ENCODE results near the gene SKAP2.

SKAP2 gene, protein sequence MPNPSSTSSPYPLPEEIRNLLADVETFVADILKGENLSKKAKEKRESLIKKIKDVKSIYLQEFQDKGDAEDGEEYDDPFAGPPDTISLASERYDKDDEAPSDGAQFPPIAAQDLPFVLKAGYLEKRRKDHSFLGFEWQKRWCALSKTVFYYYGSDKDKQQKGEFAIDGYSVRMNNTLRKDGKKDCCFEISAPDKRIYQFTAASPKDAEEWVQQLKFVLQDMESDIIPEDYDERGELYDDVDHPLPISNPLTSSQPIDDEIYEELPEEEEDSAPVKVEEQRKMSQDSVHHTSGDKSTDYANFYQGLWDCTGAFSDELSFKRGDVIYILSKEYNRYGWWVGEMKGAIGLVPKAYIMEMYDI

GRCh38 chr7:26864309-26865093 is at the start of gene SKAP2:
TSS of gene SKAP2 (minus strand) at chr7:26864590. CDS start at chr7:26864429, 161 bp downstream.
- peak; percentile 40 to 73 (median 58) for DNase-seq

DNA sequence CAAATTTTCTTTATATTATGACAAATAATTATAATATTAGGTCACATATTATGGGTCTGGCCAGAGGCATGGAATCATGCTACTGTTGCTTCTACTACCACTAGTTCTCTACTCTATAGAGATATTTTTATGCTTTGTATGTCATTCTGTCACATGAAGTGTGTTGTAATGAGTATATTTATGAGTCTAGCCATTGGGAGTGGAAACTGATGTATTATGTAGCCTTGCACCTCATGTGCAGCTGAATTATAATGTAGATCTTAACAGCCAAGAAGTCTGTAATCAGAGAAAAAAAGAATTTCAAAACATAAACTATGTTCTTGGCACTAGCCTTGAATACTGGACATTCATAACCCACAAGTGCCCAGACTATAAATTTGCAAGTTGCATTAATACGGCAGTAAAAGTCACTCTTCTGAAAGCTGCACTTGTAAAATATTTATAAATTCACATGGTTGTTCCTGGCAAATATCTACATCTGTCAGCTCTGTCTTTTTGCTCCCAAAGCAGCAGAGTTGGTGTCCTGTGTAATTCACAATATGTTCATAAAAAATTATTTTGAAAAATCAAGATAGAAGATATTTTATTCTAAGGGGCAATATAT is 48.6 kb upstream of the SKAP2 start:
- DNase-seq, result no peak

DNA sequence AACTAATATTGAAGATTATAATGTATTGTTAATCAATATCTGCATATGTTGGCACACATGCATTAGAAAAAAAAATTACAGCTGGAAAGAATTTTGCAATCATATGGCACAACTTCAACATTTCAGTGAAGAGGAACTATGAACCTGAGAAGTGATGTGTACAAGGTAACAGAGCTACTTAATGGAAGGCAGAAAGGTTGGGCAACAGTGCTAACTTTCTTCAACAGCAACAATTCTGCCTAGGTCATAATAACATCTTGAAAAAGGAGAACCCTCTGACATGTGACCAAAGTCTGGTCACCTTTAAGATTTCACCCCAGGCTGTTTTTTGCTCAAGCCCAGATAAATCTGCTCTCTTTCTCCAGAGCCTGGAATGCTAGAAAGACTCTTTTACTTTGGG is 47.9 kb upstream of the SKAP2 start:
- no peak for DNase-seq

DNA sequence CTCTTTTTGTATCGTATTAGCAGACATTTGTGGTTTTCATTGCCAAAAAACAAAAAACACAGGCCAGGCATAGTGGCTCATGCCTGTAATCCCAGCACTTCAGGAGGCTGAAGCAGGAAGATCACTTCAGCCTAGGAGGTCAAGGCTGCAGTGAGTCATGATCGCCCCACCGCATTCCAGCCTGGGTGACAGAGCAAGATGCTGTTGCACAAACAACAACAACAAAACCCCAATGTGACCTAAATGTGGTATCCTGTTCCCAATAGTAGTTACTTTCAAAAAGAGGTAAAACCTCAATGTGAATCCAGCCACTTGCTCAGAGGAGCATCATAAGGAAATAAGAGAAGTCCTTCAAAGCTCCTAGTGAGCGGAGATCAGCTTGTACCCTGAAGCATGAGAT is 45.8 kb upstream of the SKAP2 start:
- no peak for DNase-seq

GRCh38 chr7:26900251-26900650 is 35.9 kb upstream of the SKAP2 start:
- no peak for DNase-seq

- DNase-seq, result no peak
These were observed 35.1 kb upstream of the SKAP2 start for GRCh38 chr7:26899519-26899918.

GRCh38 chr7:26898891-26899290 is 34.5 kb upstream of the SKAP2 start:
- no peak for DNase-seq

DNA sequence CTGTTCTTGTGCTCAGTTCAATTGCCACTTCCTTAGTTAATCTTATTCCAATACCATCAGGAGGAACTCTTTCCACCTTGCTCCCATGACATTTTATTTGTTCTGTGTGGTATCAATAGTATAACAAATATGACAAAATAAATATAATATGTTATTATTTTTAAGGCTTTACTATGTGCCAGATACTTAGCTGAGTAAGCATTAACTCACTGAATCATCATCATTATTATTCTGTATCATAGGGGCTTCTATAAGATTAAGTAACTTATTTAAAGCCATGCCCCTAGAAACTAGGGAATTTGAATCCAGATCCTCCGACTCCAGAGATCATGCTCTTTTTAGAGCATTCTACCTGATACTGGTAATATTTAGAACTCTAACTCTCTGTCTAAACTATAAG is 33.5 kb upstream of the SKAP2 start:
- DNase-seq, result no peak

DNA sequence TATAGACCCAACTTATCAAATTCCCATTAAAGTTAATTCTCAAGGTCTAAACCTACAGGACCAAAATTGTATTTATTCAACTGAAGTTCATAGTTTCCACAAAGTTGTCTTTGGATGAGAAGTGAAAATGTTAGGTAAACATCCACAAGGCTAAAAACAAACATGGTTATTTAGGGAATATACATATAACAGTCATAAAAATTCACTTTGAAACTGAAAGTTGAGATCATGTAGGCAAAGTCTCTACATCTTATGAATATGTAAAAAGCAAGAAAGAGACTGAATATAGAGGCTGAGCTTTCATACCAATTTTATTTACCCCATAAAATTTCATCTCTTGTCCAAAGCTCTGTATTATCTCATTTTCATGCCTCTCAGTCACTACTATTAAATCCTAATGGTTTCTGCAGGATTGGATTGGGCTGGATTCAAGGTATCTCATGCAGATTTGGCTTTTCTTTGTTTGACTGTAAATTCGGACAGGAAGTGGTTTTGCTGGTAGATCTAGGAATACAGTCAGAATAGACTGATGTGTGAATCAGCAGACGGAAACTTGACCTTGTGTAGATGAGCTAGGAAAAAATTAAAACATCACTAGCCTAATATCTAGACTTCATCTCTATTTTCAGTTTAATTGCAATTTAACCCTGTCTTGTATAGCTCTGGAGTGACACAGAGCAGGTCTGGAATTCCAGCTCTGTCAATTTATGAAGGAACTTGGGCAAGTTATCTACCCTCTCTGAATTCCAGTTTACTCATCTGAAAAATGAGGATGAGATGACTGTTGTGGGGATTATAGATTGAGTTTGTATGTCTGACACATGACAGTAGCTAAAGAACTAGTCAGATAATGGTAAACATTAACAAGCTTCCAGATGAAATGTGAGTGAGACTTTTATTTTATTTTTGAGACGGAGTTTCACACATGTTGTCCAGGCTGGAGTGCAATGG is 27.3 kb upstream of the SKAP2 start:
- no peak for DNase-seq

GRCh38 chr7:26880852-26881251 is 16.5 kb upstream of the SKAP2 start:
- DNase-seq, result no peak

- no peak for DNase-seq
These were observed 15.3 kb upstream of the SKAP2 start for GRCh38 chr7:26879671-26880070.

- DNase-seq, result no peak
These were observed 4.6 kb upstream of the SKAP2 start for GRCh38 chr7:26868841-26869495.

DNA sequence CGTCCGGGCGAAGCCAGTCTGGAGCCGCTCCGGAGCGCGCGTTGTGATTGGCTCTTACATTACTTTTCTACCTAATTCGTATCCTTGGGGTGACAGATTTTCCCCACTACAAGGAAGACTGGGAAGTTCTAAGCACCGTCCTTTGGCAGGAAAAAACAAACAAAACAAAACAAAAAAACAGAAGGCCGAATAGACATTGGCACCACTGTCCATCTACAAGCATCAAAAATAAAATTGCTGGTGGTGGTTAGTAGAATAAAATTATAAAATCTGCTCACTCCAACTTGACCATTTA is 651 bp upstream of the SKAP2 start:
- no peak for DNase-seq

GRCh38 chr7:26863518-26864308 is 677 bp downstream of the SKAP2 start:
- peak in 4 of 6 experiments; percentile 7 to 59 (median 37) for DNase-seq

GRCh38 chr7:26862834-26863233 is 1.6 kb downstream of the SKAP2 start:
- DNase-seq, result no peak

DNA sequence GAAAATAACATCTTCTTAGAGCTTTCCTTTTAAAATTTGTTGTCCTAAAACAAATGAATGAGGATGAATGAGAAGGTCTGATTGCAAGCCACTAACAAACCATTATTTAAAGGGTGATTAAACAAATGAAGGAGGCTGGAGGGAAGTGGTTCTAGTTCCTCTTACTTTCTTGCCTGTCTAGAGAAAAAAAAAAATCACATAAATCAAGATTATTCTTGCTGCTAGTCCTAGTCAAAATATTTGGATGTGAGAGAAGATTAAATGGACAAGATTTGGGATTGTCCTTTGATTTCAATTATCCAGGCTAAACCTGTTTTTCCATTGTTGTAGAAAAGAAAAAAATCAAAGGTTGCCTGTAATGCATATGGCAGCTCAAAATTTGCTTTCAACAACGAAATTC is 3.3 kb downstream of the SKAP2 start:
- DNase-seq, result no peak

- DNase-seq, result no peak
These were observed 4.0 kb downstream of the SKAP2 start for GRCh38 chr7:26860361-26860760.

DNA sequence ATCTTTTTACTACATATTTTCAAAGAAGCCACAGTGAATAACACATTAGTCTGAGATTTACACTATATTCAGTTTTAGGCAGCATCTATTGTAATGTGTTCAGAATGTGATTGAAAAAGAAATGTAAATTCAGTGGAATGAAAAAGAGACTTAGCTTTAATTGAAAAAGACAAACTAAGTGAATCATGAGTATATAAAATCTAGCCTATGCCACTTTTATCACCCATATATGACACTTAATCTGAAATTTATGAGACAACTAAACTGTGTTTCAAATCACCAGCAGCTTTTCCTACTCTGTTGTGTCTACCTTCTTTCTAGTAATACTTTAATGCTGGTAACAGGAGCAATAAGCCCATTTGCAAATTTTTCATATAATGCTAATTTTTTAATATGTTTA is 4.7 kb downstream of the SKAP2 start:
- no peak for DNase-seq

DNA sequence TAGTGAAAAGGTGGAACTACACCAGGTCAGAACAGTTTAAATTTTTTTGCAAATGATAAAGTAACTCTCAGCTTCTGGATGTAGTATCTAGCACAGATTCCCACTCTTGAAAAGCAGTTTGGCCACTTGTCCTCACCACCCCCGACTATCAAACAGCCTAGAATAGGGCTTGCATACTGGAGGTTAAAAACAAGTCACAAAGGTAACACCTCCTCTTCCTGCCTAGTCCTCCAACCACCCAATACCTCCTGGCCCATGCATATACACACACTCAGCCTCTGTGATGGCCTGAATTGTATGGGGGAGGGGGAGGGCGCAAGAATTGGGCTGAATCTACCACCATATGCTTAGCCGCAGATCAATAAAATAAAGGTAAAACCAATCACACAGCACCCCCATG is 5.7 kb downstream of the SKAP2 start:
- no peak for DNase-seq

DNA sequence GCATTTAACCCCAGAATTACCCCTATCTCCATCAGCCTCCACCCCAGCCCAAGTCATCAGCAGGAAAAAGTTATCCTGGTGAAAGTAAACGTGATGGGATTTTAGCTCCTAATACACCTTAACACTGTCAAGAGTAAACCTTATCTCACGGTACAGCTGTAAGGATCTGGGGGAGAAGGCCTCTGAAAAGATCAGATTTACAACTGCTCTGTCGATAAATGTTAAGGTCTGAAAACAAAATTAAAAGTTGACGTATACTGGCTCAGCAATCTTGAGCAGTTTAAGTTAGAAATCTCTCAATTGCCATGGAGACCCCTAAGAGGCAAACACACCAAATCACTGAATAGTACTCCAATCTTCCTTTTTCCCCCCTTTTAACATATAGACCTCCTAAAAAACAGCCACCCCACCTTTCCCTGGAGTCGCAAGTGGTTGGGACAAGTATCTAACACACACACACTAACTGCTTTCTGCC is 6.1 kb downstream of the SKAP2 start:
- no peak for DNase-seq

DNA sequence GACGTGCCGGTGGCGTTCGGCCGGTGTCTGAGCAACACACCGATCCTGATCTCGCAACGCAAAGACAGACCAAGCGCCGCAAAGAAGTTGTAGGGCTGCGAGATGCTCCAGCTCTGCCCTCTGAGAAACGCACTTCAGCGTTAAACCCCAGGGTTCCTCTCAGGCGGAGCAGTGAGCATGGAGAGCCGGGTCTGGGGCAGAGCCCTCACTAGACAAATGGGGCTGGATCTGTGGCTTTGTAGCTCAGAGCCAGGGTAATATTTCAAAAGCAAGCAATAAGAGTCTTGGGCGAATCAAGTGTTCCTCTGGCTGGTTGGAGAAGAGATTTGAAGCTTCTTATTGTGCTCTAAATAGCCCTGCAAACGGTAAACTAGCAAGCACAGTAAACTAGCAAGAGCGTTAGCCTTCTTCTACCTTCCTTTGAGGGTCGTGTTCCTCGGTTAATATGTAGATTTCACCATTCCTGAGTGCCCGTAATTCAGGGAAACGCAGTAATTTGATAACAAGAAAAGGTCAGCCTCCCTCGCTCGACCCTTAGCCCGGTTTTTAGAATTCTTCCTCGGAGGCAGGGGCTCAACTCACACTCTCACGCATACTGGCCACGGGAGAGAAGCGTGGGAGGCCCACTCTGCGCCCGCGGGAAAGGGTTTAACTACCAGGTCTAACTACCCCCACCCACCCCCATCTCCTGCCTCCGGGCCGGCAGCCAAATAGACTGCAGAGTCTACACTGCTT is 6.7 kb downstream of the SKAP2 start:
- DNase-seq, result peak in 1 of 6 experiments; percentile 1

All from stimulated activated naive CD4-positive, alpha-beta T cell (primary cell).